Activated CD8-positive, alpha-beta T cell treated with anti-CD3 and anti-CD28 coated beads for 36 hours (primary cell): ENCODE data around the gene NF1. TPM values are rescaled to one million over a fixed set of nuclear protein-coding genes. Genes with fewer than 3 reads are reported as not detected.
A peak's percentile ranks its signal among the peaks of the same experiment; 100 is the strongest.
"Not testable (repeated sequence)": the region's sequence is repeated elsewhere in the genome, so short reads cannot be mapped to it uniquely, and the experiment has no call there.

Experiments
- ATAC-seq: fragments of 200-7000 bp; cut with Tn5 transposase; one replicate; pipeline ENCODE4 v1.10.0; 2021; ENCODE audit warnings: mild to moderate bottlenecking, moderate library complexity
- CTCF ChIA-PET: fragments of 350-600 bp; sonication (Branson Sonifier 250); formaldehyde crosslinking; loops from one replicate; lab custom pipeline; 2021; ENCODE audit warnings: antibody characterized with exemption; lab: Charles Lee
- POLR2A ChIA-PET: fragments of 350-600 bp; sonication (Branson Sonifier 250); formaldehyde crosslinking; loops from one replicate; lab custom pipeline; 2021; ENCODE audit warnings: antibody characterized with exemption; lab: Charles Lee
- DNase-seq: peaks from one replicate; pipeline ENCODE4 v3.0.0-alpha.2; 2020
- H3K27ac Mint-ChIP-seq: one replicate; pipeline ENCODE4 v1.8.0; 2021; ENCODE audit warnings: mild to moderate bottlenecking, mixed read lengths
- H3K27me3 Mint-ChIP-seq: one replicate; pipeline ENCODE4 v1.8.0; 2021; ENCODE audit warnings: mixed read lengths
- H3K36me3 Mint-ChIP-seq: one replicate; pipeline ENCODE4 v1.8.0; 2021; ENCODE audit warnings: low read depth, mixed read lengths
- H3K4me1 Mint-ChIP-seq: one replicate; pipeline ENCODE4 v1.8.0; 2021; ENCODE audit warnings: low read depth, mixed read lengths
- H3K4me3 Mint-ChIP-seq: one replicate; pipeline ENCODE4 v1.8.0; 2021; ENCODE audit warnings: mild to moderate bottlenecking, moderate library complexity, mixed read lengths
- H3K9me3 Mint-ChIP-seq: one replicate; pipeline ENCODE4 v1.8.0; 2021; ENCODE audit warnings: mixed read lengths
- intact Hi-C: fragments of 100-400 bp; cut with micrococcal nuclease; formaldehyde crosslinking; loops from one replicate; pipeline ENCODE4 v1.10.0; 2022
- total RNA-seq, 2 experiments: library from RNA; stranded (reverse); gene quantifications; one replicate each; pipeline ENCODE4 v1.2.3, GENCODE V29; 2021
- TF ChIP-seq, protein P1 (sequence below): fragments of 200-600 bp; IDR thresholded peaks from one replicate; pipeline ENCODE4 v1.8.0; 2022; ENCODE audit warnings: antibody characterized with exemption, mild to moderate bottlenecking

The NF1 gene
- total RNA-seq, 2 experiments from 2014 or later, result 19.4 to 20.1 TPM

DNA sequence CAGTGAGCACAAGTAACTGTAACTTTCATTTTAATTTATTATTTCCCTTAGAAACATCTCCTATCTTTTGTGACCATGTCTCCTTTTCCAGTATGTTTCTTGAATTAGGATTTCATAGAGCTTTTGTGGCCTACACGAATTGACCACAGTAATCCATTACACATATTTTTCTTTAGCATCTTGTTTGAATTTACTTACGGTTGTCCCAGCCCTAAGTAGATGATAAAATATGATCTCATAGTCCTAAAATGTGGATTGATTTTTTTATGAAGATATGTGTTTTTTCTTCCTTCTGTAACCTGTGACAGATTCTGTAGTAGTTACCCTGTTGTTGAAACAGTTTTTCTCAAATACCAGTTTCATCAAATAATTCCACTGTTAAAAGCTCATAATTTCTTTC is 61.5 kb downstream of the NF1 start:
- Mint-ChIP-seq H3K9me3 (peaks cover 2% of the 10 kb centered on the region), H3K27ac (no peak overlapping the region), H3K4me3 (no peak overlapping the region), H3K27me3 (no peaks in the 10 kb centered on the region), H3K4me1 (peaks cover 13% of the 10 kb centered on the region), H3K36me3 (peaks cover 5% of the 10 kb centered on the region)
- POLR2A ChIA-PET, result no interaction called here
- CTCF ChIA-PET, result no interaction called here
- intact Hi-C loops, result no loop called here
- TF ChIP-seq, protein P1, sequence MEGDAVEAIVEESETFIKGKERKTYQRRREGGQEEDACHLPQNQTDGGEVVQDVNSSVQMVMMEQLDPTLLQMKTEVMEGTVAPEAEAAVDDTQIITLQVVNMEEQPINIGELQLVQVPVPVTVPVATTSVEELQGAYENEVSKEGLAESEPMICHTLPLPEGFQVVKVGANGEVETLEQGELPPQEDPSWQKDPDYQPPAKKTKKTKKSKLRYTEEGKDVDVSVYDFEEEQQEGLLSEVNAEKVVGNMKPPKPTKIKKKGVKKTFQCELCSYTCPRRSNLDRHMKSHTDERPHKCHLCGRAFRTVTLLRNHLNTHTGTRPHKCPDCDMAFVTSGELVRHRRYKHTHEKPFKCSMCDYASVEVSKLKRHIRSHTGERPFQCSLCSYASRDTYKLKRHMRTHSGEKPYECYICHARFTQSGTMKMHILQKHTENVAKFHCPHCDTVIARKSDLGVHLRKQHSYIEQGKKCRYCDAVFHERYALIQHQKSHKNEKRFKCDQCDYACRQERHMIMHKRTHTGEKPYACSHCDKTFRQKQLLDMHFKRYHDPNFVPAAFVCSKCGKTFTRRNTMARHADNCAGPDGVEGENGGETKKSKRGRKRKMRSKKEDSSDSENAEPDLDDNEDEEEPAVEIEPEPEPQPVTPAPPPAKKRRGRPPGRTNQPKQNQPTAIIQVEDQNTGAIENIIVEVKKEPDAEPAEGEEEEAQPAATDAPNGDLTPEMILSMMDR, result no peak
- ATAC-seq (no peak), DNase-seq (no peak)

- peaks cover 13% of the 10 kb centered on the region for H3K4me1 Mint-ChIP-seq
- intact Hi-C loops, DNase-seq, H3K27me3 Mint-ChIP-seq, POLR2A ChIA-PET, H3K27ac Mint-ChIP-seq, H3K36me3 Mint-ChIP-seq, H3K4me3 Mint-ChIP-seq, H3K9me3 Mint-ChIP-seq, ATAC-seq, CTCF ChIA-PET: not testable (repeated sequence)
Measured at GRCh38 chr17:31156864-31157263, 62.1 kb downstream of the NF1 start.

GRCh38 chr17:31158746-31159377 is 64.1 kb downstream of the NF1 start:
- intact Hi-C loops, result no loop called here
- ChIA-PET CTCF (interaction anchor here (0.6 kb wide), 1 partner anchor 49 kb away, joined by 3 read pairs; no protein-coding TSS in a partner anchor), POLR2A (no interaction called here)
- Mint-ChIP-seq H3K36me3 (peaks cover 5% of the 10 kb centered on the region), H3K27me3 (no peaks in the 10 kb centered on the region), H3K9me3 (no peaks in the 10 kb centered on the region), H3K4me3 (peak overlapping the region; percentile 65), H3K27ac (peak overlapping the region; percentile 76), H3K4me1 (peaks cover 13% of the 10 kb centered on the region)
- TF ChIP-seq, protein P1, result no peak
- DNase-seq (no peak), ATAC-seq (no peak)

DNA sequence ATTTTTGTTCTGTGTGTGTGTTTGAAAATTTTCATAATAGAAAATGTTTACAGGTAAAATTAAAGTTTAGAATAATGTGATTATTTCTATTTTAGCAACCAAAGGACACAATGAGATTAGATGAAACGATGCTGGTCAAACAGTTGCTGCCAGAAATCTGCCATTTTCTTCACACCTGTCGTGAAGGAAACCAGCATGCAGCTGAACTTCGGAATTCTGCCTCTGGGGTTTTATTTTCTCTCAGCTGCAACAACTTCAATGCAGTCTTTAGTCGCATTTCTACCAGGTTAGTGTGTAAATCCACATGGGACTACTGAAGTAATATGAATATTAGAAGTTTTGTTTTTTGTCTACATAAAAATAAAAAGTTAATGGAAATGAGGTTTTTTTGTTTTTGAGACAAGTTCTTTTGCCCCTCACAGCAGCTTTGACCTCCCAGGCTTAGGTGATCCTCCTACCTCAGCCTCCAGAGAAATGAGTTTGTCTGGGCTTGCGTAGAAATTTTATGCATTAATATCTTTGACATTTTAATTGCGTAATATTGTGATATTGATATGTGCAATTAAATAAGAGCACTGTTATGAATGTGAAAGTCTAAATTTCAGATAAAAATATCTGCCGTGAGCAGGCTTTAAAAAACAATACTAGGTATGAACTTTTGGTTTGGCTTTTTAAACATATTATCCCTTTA is 68.5 kb downstream of the NF1 start:
- ChIA-PET CTCF (no interaction called here), POLR2A (no interaction called here)
- H3K4me1 Mint-ChIP-seq, result peaks cover 9% of the 10 kb centered on the region
- ATAC-seq (no peak), DNase-seq (no peak)
- H3K27ac Mint-ChIP-seq, result no peak overlapping the region
- intact Hi-C loops, result no loop called here
- TF ChIP-seq, protein P1, result no peak
- no peaks in the 10 kb centered on the region for H3K9me3 Mint-ChIP-seq
- H3K4me3 Mint-ChIP-seq, result no peak overlapping the region
- no peaks in the 10 kb centered on the region for H3K27me3 Mint-ChIP-seq
- H3K36me3 Mint-ChIP-seq, result peaks cover 1% of the 10 kb centered on the region

DNA sequence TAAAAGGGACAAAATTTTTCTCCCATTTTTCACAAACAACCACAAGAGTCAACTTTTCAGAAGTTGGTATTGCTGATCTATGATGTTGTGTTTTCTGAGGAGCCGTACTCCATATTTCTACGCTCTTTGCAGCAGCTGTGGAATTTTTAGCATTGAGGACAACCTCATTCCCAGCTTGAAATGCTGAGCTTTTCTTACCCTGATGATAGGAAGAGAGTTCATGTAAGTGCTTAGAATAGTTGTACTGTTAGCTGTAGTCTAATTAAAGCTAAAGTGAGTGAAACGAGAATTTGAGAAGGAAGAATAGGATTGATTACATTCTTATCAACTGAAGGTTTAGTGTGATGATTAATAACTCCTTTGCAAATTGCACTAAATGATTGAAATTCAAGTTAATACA is 72.3 kb downstream of the NF1 start:
- H3K9me3 Mint-ChIP-seq, result no peaks in the 10 kb centered on the region
- H3K4me3 Mint-ChIP-seq, result no peak overlapping the region
- no peaks in the 10 kb centered on the region for H3K4me1 Mint-ChIP-seq
- intact Hi-C loops, result no loop called here
- DNase-seq, result no peak
- H3K36me3 Mint-ChIP-seq, result no peaks in the 10 kb centered on the region
- no peaks in the 10 kb centered on the region for H3K27me3 Mint-ChIP-seq
- POLR2A ChIA-PET, result no interaction called here
- no peak overlapping the region for H3K27ac Mint-ChIP-seq
- ATAC-seq, result no peak
- TF ChIP-seq, protein P1, result no peak
- CTCF ChIA-PET, result no interaction called here
